Upper lobe of left lung (tissue), 4 donors: ENCODE data around the gene NRIP2.
"Not testable (repeated sequence)": the region's sequence is repeated elsewhere in the genome, so short reads cannot be mapped to it uniquely, and the experiment has no call there.

Experiments
- CTCF ChIP-seq, 6 experiments: fragments of 450-650 bp in 4 of 6; fragments of 200-600 bp in 2 of 6; sonication (generic) in 2 of 6; IDR thresholded peaks; one replicate each; pipeline ENCODE4 v1.5.1; 2016 to 2019; ENCODE audit warnings: antibody characterized with exemption in 6 of 6
- EP300 ChIP-seq, 4 donors: sonication (generic); formaldehyde crosslinking; IDR thresholded peaks; one replicate each; pipeline ENCODE4 v1.5.1; 2017; ENCODE audit warnings: antibody characterized with exemption in 4 of 4, control low read depth in 2 of 4
- POLR2A ChIP-seq, 4 donors: fragments of 450-650 bp; IDR thresholded peaks; one replicate each; pipeline ENCODE4 v1.5.1; 2016 to 2017; ENCODE audit warnings: antibody characterized with exemption in 4 of 4, mild to moderate bottlenecking in 2 of 4

GRCh38 chr12:2868986-2869632 is 34.3 kb upstream of the NRIP2 start:
- TF ChIP-seq CTCF, POLR2A, EP300 (IDR thresholded peaks at IDR 0.05): not testable (repeated sequence)
